GM19328 (cell line): ENCODE data around the gene CLEC4C.
"Not testable (repeated sequence)": the region's sequence is repeated elsewhere in the genome, so short reads cannot be mapped to it uniquely, and the experiment has no call there.

Experiments
- ATAC-seq: cut with Tn5 transposase; IDR thresholded peaks from one replicate; pipeline ENCODE4 v1.9.1; 2021; ENCODE audit warnings: mild to moderate bottlenecking, moderate library complexity; ENCODE audit not compliant: unreplicated experiment

The CLEC4C gene, protein sequence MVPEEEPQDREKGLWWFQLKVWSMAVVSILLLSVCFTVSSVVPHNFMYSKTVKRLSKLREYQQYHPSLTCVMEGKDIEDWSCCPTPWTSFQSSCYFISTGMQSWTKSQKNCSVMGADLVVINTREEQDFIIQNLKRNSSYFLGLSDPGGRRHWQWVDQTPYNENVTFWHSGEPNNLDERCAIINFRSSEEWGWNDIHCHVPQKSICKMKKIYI

GRCh38 chr12:7747246-7747645 lies at the start of gene CLEC4C:
TSS of gene CLEC4C (minus strand) at chr12:7747375. CDS start at chr12:7747348, 27 bp downstream.
- no peak for ATAC-seq

DNA sequence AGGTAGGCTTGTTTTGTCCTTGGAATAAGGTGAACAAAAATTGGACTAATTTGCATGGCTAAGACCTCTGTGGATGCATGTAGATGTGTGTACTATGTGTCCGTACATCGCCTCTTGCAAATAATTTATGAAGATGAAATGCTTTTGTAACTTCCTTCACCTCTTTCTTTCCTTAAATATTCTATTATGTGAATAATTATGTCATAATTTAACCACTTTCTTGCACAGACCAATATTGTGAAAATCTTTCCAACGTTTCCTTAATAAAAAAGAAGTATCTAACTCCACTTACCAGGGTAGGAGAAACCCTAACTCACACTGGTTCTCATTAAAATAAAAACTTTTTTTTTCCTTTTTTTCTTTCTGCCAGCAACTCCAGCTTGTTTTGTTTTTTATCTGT lies 46.0 kb upstream of the CLEC4C start:
- ATAC-seq, result no peak

DNA sequence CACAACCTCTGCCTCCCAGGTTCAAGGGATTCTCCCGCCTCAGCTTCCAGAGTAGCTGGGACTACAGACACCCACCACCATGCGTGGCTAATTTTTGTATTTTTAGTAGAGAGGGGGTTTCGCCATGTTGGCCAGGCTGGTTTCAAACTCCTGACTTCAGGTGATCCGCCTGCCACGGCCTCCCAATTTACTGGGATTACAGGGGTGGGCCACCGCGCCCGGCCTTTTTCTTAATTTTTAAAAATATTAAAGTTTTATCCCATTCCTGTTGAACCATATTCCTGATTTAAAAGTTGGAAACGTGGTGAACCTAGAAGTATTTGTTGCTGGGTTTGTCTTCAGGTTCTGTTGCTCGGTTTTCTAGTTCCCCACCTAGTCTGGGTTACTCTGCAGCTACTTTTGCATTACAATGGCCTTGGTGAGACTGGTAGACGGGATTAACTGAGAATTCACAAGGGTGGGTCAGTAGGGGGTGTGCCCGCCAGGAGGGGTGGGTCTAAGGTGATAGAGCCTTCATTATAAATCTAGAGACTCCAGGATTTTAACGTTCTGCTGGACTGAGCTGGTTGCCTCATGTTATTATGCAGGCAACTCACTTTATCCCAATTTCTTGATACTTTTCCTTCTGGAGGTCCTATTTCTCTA lies 41.8 kb upstream of the CLEC4C start, which contains the start of gene NANOG:
TSS of gene NANOG (plus strand) at position 519 of the 645 bp plus-strand sequence. CDS start 213 bp downstream, outside the sequence.
- not testable (repeated sequence) for ATAC-seq

DNA sequence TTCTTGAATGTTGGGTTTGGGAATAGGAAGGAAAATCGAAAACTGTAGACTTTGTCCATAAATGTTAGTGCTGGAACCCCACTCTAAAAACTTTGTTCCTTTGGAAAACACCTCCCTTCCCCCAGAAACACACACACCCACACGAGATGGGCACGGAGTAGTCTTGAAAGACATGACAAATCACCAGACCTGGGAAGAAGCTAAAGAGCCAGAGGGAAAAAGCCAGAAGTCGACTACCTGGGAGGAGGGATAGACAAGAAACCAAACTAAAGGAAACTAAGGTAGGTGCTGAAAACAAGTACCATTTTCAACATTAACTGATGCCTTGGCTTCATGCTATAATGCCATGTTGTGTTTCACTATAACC lies 41.1 kb upstream of the CLEC4C start:
- no peak for ATAC-seq

- ATAC-seq, result no peak
These were observed 40.6 kb upstream of the CLEC4C start for GRCh38 chr12:7787574-7788293.

GRCh38 chr12:7784701-7785100 lies 37.5 kb upstream of the CLEC4C start:
- ATAC-seq, result no peak

DNA sequence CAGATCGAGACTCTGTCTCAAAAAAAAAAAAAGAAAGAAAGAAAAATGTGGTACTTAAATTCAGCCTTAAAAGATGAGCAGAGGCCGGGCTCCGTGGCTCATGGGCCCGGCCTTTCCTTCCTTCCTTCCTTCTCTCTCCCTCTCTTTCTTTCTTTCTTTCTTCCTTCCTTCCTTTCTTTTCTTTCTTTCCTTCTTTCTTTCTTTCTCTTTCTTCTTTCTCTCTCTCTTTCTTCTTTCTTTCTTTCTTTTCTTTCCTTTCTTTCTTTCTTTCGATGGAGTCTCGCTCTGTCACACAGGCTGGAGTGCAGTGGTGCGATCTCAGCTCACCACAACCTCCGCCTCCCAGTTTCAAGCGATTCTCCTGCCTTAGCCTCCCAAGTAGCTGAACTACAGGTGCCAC lies 36.3 kb upstream of the CLEC4C start:
- not testable (repeated sequence) for ATAC-seq

- no peak for ATAC-seq
These were observed 34.9 kb upstream of the CLEC4C start for GRCh38 chr12:7782055-7782454.

DNA sequence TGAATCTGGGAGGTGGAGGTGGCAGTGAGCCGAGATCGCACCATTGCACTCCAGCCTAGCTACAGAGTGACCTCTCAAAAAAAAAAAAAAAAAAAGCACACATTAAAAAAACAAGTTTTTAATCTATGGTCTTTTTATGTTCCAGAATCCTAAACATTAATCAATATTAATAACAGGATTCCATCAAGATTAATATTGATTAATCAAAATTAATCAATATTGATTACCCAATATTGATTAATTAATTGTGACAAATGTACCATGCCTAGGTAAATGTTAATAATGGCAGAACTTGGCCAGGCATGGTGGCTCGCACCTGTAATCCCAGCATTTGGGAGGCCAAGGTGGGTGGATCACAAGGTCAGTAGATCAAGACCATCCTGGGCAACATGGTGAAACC lies 34.1 kb upstream of the CLEC4C start:
- ATAC-seq, result no peak

- ATAC-seq, result no peak
These were observed 22.8 kb upstream of the CLEC4C start for GRCh38 chr12:7769999-7770398.

- no peak for ATAC-seq
These were observed 11.6 kb upstream of the CLEC4C start for GRCh38 chr12:7758766-7759140.

- no peak for ATAC-seq
These were observed 9.8 kb upstream of the CLEC4C start for GRCh38 chr12:7756993-7757392.

DNA sequence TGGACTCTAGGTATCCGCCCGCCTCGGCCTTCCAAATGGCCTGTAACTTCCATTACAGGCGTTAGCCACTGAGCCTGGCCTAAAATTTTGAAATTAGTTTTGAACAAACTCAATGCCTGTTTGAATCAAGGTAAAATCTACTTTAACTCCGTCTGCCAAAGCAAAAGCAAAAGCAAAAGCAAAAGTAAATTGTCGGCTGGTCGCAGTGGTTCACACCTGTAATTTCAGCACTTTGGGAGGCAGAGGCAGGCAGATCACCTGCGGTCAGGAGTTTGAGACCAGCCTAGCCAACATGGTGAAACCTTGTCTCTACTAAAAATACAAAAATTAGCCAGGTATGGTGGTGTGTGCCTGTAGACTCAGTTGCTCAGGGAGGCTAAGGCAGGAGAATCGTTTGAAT lies 8.5 kb upstream of the CLEC4C start:
- ATAC-seq, result not testable (repeated sequence)

- not testable (repeated sequence) for ATAC-seq
These were observed 5.1 kb upstream of the CLEC4C start for GRCh38 chr12:7751941-7752922.

- no peak for ATAC-seq
These were observed 4.2 kb upstream of the CLEC4C start for GRCh38 chr12:7751394-7751793.

- ATAC-seq, result no peak
These were observed 3.2 kb upstream of the CLEC4C start for GRCh38 chr12:7750350-7750749.

GRCh38 chr12:7749442-7749841 lies 2.3 kb upstream of the CLEC4C start:
- ATAC-seq, result no peak

GRCh38 chr12:7748852-7749251 lies 1.7 kb upstream of the CLEC4C start:
- ATAC-seq, result no peak

GRCh38 chr12:7732993-7733392 lies 14.2 kb downstream of the CLEC4C start:
- no peak for ATAC-seq

DNA sequence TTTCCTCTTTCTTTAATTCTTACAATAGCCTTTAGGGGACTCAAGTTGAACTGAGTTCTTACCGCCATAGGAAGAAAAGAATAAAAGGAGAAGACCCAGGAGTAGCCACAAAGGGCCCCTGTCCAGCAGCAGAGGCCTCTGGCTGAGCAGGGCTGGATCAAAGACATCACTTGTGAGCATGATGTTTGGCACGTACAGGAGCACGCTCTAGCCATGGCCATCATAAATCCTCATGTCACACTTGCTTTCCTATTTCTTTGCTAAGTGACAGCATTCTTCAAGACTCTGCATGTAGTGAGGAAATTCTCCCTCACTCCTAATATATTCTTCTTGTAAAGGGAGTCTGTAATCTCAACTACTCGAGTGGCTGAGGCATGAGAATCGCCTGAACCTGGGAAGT lies 15.7 kb downstream of the CLEC4C start:
- no peak for ATAC-seq

- ATAC-seq, result not testable (repeated sequence)
These were observed 16.2 kb downstream of the CLEC4C start for GRCh38 chr12:7730984-7731383.
